HEK293 (cell line): ENCODE data around the gene PNKD.

Experiments
- GLI4 ChIP-seq: fragments of 450-650 bp; formaldehyde crosslinking; IDR thresholded peaks from 2 replicates; pipeline ENCODE4 v1.5.1; 2016; ENCODE audit warnings: missing biosample characterization, missing genetic modification characterization
- YY1 ChIP-seq: fragments of 450-650 bp; formaldehyde crosslinking; IDR thresholded peaks from 2 replicates; pipeline ENCODE4 v1.5.1; 2018; ENCODE audit warnings: missing biosample characterization, missing genetic modification characterization
- ZNF121 ChIP-seq: fragments of 450-650 bp; formaldehyde crosslinking; IDR thresholded peaks from 2 replicates; pipeline ENCODE4 v1.5.1; 2016; ENCODE audit warnings: missing biosample characterization, missing genetic modification characterization
- ZNF16 ChIP-seq: fragments of 450-650 bp; formaldehyde crosslinking; IDR thresholded peaks from 2 replicates; pipeline ENCODE4 v1.5.1; 2016; ENCODE audit warnings: low read depth, missing biosample characterization, missing genetic modification characterization
- TF ChIP-seq, protein P1 (sequence below): fragments of 450-650 bp; formaldehyde crosslinking; IDR thresholded peaks from 2 replicates; pipeline ENCODE4 v1.5.1; 2016; ENCODE audit warnings: missing biosample characterization, missing genetic modification characterization
- TF ChIP-seq, protein P2 (sequence below): fragments of 450-650 bp; formaldehyde crosslinking; IDR thresholded peaks from 2 replicates; pipeline ENCODE4 v1.5.1; 2016; ENCODE audit warnings: missing biosample characterization, missing genetic modification characterization
- TF ChIP-seq, protein P3 (sequence below): fragments of 450-650 bp; formaldehyde crosslinking; IDR thresholded peaks from 2 replicates; pipeline ENCODE4 v1.5.1; 2016; ENCODE audit warnings: missing biosample characterization, missing genetic modification characterization

DNA sequence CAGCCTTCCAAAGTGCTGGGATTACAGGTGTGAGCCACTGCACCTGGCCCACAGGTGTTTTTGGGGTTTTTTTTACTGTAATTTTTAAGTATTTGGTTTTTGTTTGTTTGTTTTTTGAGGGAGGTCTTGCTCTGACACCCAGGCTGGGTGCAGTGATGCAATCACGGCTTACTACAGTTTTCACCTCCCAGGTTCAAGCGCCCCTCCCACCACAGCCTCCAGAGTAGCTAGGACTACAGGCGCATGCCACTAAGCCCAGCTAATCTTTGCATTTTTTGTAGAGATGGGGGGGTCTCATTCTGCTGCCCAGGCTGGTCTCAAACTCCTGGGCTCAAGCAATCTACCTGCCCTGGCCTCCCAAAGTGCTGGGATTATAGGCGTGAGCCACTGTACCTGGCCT lies 104.5 kb downstream of the PNKD start:
- TF ChIP-seq GLI4 (tag by site-specific recombination): no peak
- TF ChIP-seq, protein P1, sequence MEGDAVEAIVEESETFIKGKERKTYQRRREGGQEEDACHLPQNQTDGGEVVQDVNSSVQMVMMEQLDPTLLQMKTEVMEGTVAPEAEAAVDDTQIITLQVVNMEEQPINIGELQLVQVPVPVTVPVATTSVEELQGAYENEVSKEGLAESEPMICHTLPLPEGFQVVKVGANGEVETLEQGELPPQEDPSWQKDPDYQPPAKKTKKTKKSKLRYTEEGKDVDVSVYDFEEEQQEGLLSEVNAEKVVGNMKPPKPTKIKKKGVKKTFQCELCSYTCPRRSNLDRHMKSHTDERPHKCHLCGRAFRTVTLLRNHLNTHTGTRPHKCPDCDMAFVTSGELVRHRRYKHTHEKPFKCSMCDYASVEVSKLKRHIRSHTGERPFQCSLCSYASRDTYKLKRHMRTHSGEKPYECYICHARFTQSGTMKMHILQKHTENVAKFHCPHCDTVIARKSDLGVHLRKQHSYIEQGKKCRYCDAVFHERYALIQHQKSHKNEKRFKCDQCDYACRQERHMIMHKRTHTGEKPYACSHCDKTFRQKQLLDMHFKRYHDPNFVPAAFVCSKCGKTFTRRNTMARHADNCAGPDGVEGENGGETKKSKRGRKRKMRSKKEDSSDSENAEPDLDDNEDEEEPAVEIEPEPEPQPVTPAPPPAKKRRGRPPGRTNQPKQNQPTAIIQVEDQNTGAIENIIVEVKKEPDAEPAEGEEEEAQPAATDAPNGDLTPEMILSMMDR (tag by site-specific recombination): no peak
- TF ChIP-seq ZNF121 (tag by site-specific recombination): no peak
- TF ChIP-seq YY1 (tag by site-specific recombination): no peak
- TF ChIP-seq ZNF16 (tag by site-specific recombination): no peak
- TF ChIP-seq, protein P2, sequence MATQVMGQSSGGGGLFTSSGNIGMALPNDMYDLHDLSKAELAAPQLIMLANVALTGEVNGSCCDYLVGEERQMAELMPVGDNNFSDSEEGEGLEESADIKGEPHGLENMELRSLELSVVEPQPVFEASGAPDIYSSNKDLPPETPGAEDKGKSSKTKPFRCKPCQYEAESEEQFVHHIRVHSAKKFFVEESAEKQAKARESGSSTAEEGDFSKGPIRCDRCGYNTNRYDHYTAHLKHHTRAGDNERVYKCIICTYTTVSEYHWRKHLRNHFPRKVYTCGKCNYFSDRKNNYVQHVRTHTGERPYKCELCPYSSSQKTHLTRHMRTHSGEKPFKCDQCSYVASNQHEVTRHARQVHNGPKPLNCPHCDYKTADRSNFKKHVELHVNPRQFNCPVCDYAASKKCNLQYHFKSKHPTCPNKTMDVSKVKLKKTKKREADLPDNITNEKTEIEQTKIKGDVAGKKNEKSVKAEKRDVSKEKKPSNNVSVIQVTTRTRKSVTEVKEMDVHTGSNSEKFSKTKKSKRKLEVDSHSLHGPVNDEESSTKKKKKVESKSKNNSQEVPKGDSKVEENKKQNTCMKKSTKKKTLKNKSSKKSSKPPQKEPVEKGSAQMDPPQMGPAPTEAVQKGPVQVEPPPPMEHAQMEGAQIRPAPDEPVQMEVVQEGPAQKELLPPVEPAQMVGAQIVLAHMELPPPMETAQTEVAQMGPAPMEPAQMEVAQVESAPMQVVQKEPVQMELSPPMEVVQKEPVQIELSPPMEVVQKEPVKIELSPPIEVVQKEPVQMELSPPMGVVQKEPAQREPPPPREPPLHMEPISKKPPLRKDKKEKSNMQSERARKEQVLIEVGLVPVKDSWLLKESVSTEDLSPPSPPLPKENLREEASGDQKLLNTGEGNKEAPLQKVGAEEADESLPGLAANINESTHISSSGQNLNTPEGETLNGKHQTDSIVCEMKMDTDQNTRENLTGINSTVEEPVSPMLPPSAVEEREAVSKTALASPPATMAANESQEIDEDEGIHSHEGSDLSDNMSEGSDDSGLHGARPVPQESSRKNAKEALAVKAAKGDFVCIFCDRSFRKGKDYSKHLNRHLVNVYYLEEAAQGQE: no peak
- TF ChIP-seq, protein P3, sequence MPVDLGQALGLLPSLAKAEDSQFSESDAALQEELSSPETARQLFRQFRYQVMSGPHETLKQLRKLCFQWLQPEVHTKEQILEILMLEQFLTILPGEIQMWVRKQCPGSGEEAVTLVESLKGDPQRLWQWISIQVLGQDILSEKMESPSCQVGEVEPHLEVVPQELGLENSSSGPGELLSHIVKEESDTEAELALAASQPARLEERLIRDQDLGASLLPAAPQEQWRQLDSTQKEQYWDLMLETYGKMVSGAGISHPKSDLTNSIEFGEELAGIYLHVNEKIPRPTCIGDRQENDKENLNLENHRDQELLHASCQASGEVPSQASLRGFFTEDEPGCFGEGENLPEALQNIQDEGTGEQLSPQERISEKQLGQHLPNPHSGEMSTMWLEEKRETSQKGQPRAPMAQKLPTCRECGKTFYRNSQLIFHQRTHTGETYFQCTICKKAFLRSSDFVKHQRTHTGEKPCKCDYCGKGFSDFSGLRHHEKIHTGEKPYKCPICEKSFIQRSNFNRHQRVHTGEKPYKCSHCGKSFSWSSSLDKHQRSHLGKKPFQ (tag by site-specific recombination): no peak
